GM10266 (cell line): Measurements from ENCODE around the gene MYCBP2.
"Not testable (repeated sequence)": the region's sequence is repeated elsewhere in the genome, so short reads cannot be mapped to it uniquely, and the experiment has no call there.

Experiments used
- DNase-seq: peaks from one replicate; pipeline ENCODE4 v3.0.0; 2012; ENCODE audit errors: extremely low spot score
- CTCF ChIP-seq: IDR thresholded peaks from 2 replicates; pipeline ENCODE4 v1.5.1; 2012; ENCODE audit warnings: mild to moderate bottlenecking, low read depth; ENCODE audit not compliant: control insufficient read depth, insufficient read depth; ENCODE audit errors: missing control alignments

The MYCBP2 gene

GRCh38 chr13:77269141-77269540 is 57.8 kb downstream of the MYCBP2 start:
- TF ChIP-seq CTCF, result no peak
- DNase-seq, result no peak

- no peak for TF ChIP-seq CTCF
- DNase-seq, result no peak
These were observed 59.5 kb downstream of the MYCBP2 start for GRCh38 chr13:77267362-77267761.

GRCh38 chr13:77265336-77265735 is 61.6 kb downstream of the MYCBP2 start:
- DNase-seq, result no peak
- TF ChIP-seq CTCF, result no peak

GRCh38 chr13:77262198-77262597 is 64.7 kb downstream of the MYCBP2 start:
- DNase-seq, result no peak
- no peak for TF ChIP-seq CTCF

- TF ChIP-seq CTCF, result no peak
These were observed 75.9 kb downstream of the MYCBP2 start for GRCh38 chr13:77250975-77251374.

GRCh38 chr13:77245224-77245623 is 81.7 kb downstream of the MYCBP2 start:
- DNase-seq, result not testable (repeated sequence)

More at GRCh38 chr13:77250975-77251374, 75.9 kb downstream of the MYCBP2 start:
- DNase-seq, result no peak

- no peak for DNase-seq
These were observed 87.6 kb downstream of the MYCBP2 start for GRCh38 chr13:77239312-77239711.

More at GRCh38 chr13:77239312-77239711, 87.6 kb downstream of the MYCBP2 start:
- TF ChIP-seq CTCF, result no peak
